M059J (cell line): ENCODE results near the gene MYO1D. TPM values are rescaled to one million over a fixed set of nuclear protein-coding genes. Genes with fewer than 3 reads are reported as not detected.
A peak's percentile ranks its signal among the peaks of the same experiment; 100 is the strongest.
"Not testable (repeated sequence)": the region's sequence is repeated elsewhere in the genome, so short reads cannot be mapped to it uniquely, and the experiment has no call there.

Source experiments
- DNase-seq: peaks from one replicate; pipeline ENCODE4 v3.0.0-alpha.2; 2012; ENCODE audit warnings: low read depth
- total RNA-seq: library from RNA; depleted of rRNA; stranded (reverse); fragments of >200 nt; shearing (Covaris generic); gene quantifications from 2 replicates; pipeline ENCODE4 v1.2.3, GENCODE V29; 2014

Gene MYO1D
- total RNA-seq, 1 experiment from 2014 or later: 1.8 TPM

- no peak for DNase-seq
These were observed 17.3 kb upstream of the MYO1D start for GRCh38 chr17:32894245-32894644.

DNA sequence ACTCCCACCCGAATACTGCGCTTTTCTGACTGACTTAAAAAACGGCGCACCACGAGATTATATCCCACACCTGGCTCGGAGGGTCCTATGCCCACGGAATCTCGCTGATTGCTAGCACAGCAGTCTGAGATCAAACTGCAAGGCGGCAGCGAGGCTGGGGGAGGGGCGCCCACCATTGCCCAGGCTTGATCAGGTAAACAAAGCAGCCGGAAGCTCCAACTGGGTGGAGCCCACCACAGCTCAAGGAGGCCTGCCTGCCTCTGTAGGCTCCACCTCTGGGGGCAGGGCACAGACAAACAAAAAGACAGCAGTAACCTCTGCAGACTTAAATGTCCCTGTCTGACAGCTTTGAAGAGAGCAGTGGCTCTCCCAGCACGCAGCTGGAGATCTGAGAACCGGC, 10.5 kb upstream of the MYO1D start:
- DNase-seq: not testable (repeated sequence)

- DNase-seq: not testable (repeated sequence)
These were observed 10.0 kb upstream of the MYO1D start for GRCh38 chr17:32886951-32887350.

- DNase-seq: no peak
These were observed 5.8 kb upstream of the MYO1D start for GRCh38 chr17:32882734-32883133.

- DNase-seq: no peak
These were observed 5.1 kb upstream of the MYO1D start for GRCh38 chr17:32882029-32882428.

DNA sequence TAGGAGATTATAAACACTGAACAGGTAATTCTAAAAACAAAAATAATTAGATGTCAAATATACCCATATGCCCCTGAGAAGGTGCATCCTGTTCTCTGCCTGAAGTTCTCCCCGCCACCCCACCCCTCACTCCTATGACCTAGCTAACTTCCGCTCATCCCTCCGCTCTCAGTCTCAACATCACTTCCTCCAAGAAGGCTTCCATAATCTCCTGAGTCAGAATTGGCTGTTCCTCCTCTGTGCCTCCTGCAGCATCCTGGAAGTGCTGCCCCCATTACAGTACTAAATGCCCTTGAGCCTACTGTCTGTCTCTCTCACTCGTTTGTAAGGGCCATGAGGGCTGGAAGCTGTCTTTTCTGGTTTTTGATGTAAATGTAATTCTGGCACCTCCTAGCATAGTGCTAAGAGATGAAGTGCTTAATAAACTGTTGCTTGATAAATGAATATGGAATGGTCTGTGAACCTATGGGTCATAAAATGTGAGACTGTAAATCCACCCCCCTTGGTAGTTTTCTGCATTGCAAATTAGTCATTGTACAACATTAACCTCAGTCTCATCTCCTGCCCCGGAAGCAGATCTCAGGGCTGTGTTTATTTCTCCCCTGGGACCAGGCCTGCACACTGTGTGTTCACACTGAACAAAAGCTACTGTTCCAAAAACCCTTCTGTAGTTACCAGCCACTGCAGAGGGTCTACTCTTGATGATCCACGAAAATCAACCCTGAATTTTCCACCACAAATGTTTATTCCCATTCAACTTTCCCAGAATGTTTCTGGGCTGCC, 3.9 kb upstream of the MYO1D start:
- no peak for DNase-seq

DNA sequence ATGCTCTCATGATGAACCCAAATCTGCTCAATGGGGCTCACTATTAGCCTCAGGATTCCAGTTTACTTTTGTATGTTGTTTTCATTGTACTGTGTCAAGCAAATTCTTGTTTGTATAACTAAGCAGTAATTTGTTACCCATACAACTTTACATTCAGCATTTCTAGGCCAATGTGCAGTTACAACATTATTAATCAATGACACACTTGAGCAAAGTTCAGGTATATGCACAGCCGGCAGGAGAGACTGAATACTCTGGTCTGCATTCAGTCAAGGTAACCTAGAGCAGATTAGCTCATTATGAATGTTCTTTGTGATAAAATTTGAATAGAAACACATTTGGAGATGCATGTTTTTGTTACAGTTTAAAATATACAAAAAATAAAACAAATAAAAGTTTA, 2.2 kb upstream of the MYO1D start:
- DNase-seq: no peak

- no peak for DNase-seq
These were observed 1.3 kb upstream of the MYO1D start for GRCh38 chr17:32878211-32878610.

GRCh38 chr17:32877164-32877764, 340 bp upstream of the MYO1D start:
- peak; percentile 73 for DNase-seq

GRCh38 chr17:32875923-32876416, 954 bp downstream of the MYO1D start:
- peak; percentile 9 for DNase-seq

- no peak for DNase-seq
These were observed 1.6 kb downstream of the MYO1D start for GRCh38 chr17:32875230-32875917.

DNA sequence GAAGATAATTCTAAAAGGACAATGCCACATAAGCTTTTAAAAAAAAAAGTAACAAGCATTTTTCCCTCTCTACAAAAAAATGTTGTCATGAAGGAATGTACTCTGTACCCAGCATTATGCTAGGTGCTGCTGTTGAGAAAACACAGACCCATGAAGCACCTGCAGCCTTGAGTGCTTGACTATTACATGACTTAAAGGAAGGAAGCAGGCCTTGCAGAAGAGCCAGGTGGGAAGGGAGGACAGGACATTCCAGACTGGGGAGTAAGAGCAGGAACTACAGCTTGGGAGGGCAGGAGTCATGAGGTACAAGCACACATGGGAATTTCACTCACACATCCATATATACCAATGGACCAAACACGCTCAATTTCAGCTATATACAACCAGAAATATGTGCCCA, 3.8 kb downstream of the MYO1D start:
- no peak for DNase-seq

DNA sequence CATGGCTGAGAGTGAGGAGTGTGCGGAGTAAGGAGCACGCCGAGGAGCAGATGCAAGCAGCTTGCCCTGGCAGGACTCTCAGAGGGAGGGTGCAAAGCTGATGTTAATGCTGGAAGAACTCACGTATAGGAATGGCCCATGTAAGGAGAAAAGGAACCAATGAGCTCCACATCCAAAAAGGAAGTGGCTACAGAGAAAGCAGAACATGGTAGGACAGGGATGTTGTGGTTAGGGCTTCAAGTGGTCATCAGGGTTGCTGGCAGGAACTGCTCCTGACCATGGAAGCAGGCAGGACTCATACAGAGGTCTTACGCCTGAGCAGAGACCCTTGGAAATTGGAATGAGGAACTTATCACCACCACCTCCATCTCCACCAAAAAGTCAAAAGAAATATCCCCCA, 5.2 kb downstream of the MYO1D start:
- DNase-seq: no peak

- no peak for DNase-seq
These were observed 6.0 kb downstream of the MYO1D start for GRCh38 chr17:32870969-32871368.

- no peak for DNase-seq
These were observed 6.8 kb downstream of the MYO1D start for GRCh38 chr17:32870027-32870670.

DNA sequence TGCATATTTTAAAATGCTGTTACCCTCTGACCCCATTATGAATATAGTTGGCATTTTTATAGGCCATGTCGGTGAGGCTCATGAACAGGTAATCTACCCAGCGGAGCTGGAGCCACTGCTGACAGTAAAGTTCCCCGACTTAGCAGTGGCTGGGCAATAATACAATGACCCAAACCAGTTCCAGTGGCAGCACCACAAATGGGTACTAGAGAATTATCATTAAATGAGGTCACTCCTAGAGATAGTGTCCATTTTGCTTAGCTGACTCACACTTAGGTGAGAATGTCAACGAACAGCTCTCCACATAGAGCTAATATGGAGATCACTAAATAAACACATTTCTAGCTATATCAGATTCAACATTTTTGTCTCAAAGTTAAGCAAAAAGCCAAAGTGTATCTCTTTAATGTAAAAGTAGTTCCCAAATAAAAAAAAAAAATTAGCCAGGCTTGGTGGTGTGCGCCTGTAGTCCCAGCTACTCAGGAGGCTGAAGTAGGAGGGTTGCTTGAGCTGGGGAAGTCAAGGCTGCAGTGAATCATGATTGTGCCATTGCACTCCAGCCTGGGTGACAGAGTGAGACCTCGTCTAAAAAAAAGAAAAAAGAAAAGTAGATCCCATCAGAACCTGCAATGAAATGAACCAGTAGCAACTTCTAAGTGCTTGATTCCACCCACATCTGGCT, 7.4 kb downstream of the MYO1D start:
- no peak for DNase-seq

DNA sequence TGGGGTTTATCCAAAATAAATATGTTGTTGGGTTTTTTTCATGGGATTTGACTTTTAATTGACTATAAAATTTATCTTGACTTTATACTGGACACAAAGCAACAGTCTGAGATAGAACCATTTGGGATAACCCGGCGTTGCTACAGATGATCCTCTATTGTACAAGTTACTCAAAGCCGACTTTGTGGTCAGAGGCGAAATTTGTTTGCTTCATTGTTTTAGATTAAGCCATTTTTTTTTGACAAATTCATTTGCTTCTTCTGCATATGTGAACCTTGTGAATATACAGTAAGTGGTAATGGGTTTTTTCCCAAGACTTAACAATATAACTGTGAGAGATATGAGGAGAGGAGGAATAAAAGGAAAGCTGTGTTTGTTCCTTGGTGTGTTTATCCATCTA, 11.8 kb downstream of the MYO1D start:
- DNase-seq: no peak

- DNase-seq: no peak
These were observed 13.4 kb downstream of the MYO1D start for GRCh38 chr17:32863559-32863958.

GRCh38 chr17:32862940-32863339, 14.0 kb downstream of the MYO1D start:
- DNase-seq: no peak

- no peak for DNase-seq
These were observed 14.9 kb downstream of the MYO1D start for GRCh38 chr17:32861981-32862380.

- DNase-seq: no peak
These were observed 16.9 kb downstream of the MYO1D start for GRCh38 chr17:32859857-32860525.
